ENCODE measurements around the gene TCP1. TPM values are rescaled to one million over a fixed set of nuclear protein-coding genes. Genes with fewer than 3 reads are reported as not detected.
"Not testable (repeated sequence)": the region's sequence is repeated elsewhere in the genome, so short reads cannot be mapped to it uniquely, and the experiment has no call there.

Gene TCP1
- total RNA-seq, 1 donor from 2014 or later: 131 TPM

GRCh38 chr6:159777240-159777904, 12.0 kb downstream of the TCP1 start:
- no peak for DNase-seq (ENCODE audit: low spot score)

GRCh38 chr6:159772196-159772595, 17.2 kb downstream of the TCP1 start:
- DNase-seq (ENCODE audit: low spot score): no peak

DNA sequence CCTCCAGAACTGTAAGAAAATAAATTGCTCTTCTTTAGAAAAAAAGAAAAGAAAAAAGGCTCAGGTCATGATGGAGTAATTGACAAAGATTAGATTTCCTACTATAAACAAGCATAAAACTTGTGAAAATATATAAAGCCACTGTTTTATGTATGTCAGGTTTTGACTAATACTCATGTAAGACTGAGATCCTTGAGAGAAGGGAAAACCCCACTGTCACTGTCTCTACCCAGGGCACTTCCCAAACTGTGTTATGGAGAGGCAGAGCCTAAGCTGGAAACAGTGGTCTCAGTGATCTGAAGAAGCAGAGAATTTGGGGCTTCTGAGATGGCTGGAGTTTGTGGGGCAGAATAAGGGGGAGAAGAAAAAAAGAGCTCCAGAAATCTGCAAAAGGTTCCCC, 19.9 kb downstream of the TCP1 start:
- DNase-seq (ENCODE audit: low spot score): no peak

GRCh38 chr6:159766906-159767305, 22.5 kb downstream of the TCP1 start:
- DNase-seq (ENCODE audit: low spot score): no peak

DNA sequence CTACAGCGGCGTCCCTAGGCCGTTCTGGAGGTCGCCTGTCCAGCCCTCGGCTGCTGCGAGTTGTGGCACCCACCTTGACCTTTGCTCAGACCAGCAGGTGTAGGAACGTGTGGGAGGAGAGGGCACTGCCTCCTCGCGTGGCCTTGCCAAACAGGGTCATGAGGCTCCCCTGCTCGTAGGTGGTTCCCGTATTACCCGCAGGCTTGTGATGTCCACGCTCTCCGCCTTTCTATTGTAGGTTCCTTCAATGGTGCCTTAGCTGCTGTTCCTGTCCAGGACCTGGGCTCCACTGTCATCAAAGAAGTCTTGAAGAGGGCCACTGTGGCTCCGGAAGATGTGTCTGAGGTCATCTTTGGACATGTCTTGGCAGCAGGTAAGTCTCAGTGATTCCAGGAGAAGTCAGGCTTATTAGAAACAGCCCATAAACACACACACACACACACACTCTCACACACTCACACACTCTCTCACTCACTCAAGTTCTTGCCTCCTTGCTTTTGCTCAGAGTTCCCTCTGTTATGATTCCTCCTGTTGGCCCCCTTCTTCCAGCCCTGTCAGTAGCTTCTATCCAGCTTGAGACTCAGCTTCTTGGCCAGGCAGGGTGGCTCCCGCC, 26.6 kb downstream of the TCP1 start:
- DNase-seq (ENCODE audit: low spot score): peak; percentile 15

GRCh38 chr6:159761873-159762680, 27.3 kb downstream of the TCP1 start, which contains the start of gene ACAT2:
Gene ACAT2 (plus strand): TSS chr6:159762045. CDS start chr6:159762088, 43 bp downstream.
- DNase-seq (ENCODE audit: low spot score): peak; percentile 96

DNA sequence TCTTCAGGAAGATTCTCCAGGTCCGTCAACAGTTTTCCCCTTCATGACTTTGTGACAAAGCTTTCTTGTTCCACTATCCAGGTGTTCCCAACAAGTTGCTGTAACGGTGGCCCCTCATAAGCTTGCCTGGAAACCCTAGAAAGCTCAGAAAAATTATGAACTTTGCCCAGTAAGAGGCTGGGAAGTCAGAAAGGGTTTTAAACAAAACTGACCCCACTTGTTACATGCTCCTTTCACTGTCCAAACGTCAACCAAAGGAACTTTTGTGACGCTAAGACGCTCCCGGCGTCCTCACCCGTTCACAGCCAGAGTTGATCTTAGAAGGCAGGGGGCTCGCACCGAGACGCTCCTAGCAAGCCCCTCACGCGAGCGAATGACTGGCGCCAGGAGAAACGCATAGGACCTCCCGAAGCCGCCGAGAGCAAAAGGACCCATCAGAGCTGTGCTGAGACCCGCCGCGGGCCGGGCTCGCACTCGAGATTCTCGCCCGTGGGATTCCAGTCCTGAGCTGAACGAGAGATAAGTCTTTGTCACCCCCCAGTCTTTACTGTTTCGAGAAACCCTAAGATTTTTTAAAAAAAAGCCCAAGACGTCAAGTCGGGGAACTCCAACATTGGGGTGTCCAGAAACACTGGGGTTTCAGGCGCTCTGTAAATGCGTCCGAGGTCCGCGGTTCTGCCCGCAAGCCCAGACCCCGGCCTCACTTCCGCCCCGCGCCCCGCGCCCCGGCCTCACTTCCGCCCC, 28.1 kb downstream of the TCP1 start:
- DNase-seq (ENCODE audit: low spot score): no peak

DNA sequence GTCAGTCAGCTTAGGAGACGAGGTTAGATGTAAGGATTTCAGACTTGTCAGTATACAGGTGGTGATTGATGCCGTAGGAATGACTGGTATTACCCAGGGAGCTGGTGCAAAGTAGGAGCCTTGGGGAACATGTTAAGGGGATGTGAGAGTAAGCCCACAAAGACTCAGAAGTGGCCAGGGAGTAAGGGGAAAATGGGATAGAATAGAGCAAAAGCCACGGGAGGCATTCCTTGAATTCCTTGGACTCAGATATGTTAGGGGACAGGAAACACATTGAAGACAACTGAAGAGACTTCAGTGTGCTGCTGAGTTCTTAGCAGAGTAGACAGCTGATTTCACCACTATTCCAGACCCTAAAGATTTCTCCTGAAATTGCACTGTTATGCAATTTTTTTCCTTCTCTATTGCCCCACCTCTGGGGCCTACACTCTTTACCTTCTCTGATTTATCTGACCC, 28.8 kb downstream of the TCP1 start:
- DNase-seq (ENCODE audit: low spot score): no peak

DNA sequence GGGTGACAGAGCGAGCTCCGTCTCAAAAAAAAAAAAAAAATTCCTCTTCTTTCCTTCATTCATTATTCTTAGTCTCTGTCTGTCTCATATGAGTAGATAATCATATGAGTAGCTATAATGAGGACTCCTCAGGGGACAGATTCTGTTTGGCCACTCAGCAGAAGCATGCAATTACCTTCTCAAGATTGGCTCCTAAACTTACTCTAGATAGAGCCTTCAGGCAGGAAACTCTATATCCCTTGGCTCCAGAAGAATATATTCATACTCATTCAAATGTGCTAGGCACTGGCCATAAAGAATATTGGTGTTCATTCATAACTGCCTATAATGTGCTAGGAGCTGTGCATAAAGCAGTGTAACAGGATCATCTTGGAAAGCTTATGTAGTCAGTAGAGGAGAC, 29.8 kb downstream of the TCP1 start:
- no peak for DNase-seq (ENCODE audit: low spot score)

DNA sequence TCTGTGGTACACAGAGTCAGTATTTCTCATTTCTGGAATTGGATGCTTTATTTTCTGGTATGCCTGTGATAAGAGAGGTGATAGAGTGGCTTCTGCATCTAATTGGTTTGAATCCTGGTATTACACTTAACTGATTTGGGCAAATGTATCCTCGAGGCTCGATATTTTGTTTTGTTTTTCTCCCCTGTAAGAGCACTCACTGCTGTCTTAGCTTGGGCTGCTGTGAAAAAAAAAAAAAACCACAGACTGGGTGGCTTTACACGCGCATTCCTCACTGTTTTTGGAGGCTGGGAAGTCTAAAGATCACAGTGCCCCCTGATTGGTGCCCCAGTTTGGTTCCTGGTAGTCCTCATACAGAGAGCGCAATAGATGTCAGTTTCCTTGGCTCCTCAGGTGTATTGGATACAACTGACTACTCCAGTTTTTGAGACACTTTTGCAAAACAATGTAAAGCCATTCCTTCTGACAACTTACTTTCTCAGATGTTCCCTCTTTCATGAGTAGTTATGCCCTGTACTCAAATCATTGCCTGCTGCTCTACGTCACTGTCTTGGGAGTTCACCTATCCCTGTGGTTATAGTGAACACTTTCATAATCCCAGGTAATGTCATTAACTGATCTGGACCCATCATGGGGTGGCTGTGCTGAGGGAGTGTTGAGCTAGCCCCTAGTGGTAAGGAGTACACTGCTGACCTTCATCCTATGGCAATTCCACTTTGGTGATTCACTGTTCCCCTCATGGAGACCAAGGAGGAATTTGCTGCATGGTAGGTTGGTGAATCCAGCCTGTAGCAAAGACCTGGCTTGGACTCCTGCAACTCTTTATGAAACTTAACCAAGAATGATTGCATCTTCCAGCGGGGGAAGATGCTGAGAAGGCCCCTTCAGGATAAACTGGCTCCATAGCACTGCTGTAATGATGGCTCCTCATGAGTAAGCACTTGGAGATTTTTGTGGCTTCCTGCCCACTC, 31.1 kb downstream of the TCP1 start:
- DNase-seq (ENCODE audit: low spot score): no peak

GRCh38 chr6:159756508-159756907, 32.9 kb downstream of the TCP1 start:
- DNase-seq (ENCODE audit: low spot score): no peak

- DNase-seq (ENCODE audit: low spot score): no peak
Observed at GRCh38 chr6:159754959-159755914, 34.2 kb downstream of the TCP1 start.

GRCh38 chr6:159754401-159754800, 35.0 kb downstream of the TCP1 start:
- DNase-seq (ENCODE audit: low spot score): no peak

GRCh38 chr6:159753081-159753872, 36.1 kb downstream of the TCP1 start:
- DNase-seq (ENCODE audit: low spot score): no peak

GRCh38 chr6:159751448-159751847, 38.0 kb downstream of the TCP1 start:
- DNase-seq (ENCODE audit: low spot score): no peak

- DNase-seq (ENCODE audit: low spot score): not testable (repeated sequence)
Observed at GRCh38 chr6:159748127-159748526, 41.3 kb downstream of the TCP1 start.

DNA sequence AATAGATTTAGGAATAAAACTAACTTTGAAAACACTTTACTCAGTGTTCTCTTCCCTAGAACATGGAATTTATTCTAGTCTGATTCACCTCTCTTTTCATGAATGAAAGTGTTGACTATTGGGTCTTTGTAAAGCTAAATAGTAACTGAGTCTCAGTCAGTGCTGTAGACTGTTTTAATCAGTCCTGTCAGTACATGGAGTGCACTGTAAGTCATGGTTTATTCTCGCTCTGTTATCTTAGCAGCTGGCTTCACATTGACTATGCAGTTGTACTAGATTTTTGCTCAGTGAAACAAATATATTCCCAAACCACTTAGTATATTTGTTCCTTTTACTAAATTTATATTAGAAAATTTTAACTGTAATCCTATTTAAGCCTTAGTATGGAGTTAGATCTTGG, 42.6 kb downstream of the TCP1 start:
- no peak for DNase-seq (ENCODE audit: low spot score)

DNA sequence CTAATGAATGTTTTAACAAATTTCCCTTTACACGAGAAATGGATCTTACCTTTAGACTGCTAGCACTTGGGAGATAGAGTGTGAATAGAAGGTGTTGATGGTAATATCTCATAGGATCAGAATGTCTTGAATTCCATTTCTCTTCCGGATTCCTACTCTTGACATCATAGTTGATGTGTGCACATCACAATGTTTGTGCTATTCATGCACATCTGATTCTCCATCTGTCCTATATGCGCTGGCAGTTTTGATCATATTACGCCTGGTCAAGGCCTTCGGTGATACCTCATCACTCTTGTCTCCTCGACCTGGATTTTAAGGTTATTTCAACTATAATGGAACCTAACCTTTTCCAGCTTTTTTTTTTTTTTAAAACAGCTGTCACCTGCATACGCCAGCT, 44.3 kb downstream of the TCP1 start:
- DNase-seq (ENCODE audit: low spot score): no peak

DNA sequence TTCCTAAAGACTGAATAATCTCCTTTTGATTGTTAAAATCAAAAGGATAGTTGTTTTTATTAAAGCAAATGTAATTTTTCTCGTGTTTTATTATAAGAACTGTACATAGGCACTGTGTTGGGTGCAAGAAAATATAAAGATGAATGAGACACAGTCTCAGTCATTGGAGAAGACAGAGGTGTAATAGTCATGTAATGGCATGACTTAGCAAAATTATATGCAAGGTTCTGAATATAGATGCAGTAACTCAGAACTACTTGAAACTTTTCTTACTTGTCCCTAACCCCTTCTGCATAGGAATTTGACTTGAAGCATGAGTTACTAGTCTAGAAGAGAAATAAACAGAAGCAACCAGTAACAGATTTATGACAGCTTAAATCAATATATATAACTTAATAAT, 47.2 kb downstream of the TCP1 start:
- DNase-seq (ENCODE audit: low spot score): no peak
